Keratinocyte (primary cell): ENCODE results near the gene RHOJ.

Experiments used
- CTCF ChIP-seq, 3 experiments: IDR thresholded peaks in 1 of 3; conservative IDR thresholded peaks in 1 of 3; optimal IDR thresholded peaks in 1 of 3; 2 replicates in 2 of 3; 3 replicates in 1 of 3; pipeline versions ENCODE3 to v1.5.1; 2011; ENCODE audit warnings: low read length in 3 of 3, mild to moderate bottlenecking in 3 of 3, moderate library complexity in 2 of 3, control low read depth in 1 of 3, inconsistent platforms in 1 of 3; ENCODE audit not compliant: insufficient read depth in 2 of 3; ENCODE audit errors: extremely low read depth in 1 of 3
- EZH2 ChIP-seq: IDR thresholded peaks from one replicate; pipeline ENCODE4 v1.6.1; 2012; ENCODE audit warnings: inconsistent platforms, mild to moderate bottlenecking, low read length, moderate library complexity

GRCh38 chr14:63212776-63213500 is 8.7 kb downstream of the RHOJ start:
- no peak for TF ChIP-seq CTCF (optimal IDR thresholded peaks at IDR 0.05 in 1 of 3, IDR thresholded peaks at IDR 0.05 in 1 of 3, conservative IDR thresholded peaks at IDR 0.05 in 1 of 3; ENCODE audit: extremely low read depth in 1 of 3, insufficient read depth in 2 of 3, low read length in 3 of 3)
- no peak for TF ChIP-seq EZH2
